Fibroblast of lung (primary cell): ENCODE data around the gene INVS. TPM values are rescaled to one million over a fixed set of nuclear protein-coding genes. Genes with fewer than 3 reads are reported as not detected.

Experiments
- DNase-seq, 2 donors: peaks; one replicate each; pipeline versions ENCODE4 v3.0.0 to v3.0.0-alpha.2; 2010; ENCODE audit warnings: low read depth in 2 of 2
- H2AFZ ChIP-seq: 2 replicates; pipeline ENCODE4 v1.5.1; 2012; ENCODE audit warnings: low read length, control low read depth, inconsistent platforms
- H3K27ac ChIP-seq: 2 replicates; pipeline ENCODE4 v1.5.1; 2011; ENCODE audit warnings: low read length, control low read depth; ENCODE audit not compliant: insufficient read depth
- H3K27me3 ChIP-seq: 2 replicates; pipeline ENCODE4 v1.5.1; 2011; ENCODE audit warnings: mild to moderate bottlenecking, low read length; ENCODE audit not compliant: control insufficient read depth, insufficient read depth
- H3K36me3 ChIP-seq: 2 replicates; pipeline ENCODE4 v1.5.1; 2011; ENCODE audit warnings: low read length; ENCODE audit not compliant: control insufficient read depth, insufficient read depth
- H3K4me1 ChIP-seq: 2 replicates; pipeline ENCODE4 v1.5.1; 2011; ENCODE audit warnings: low read length; ENCODE audit not compliant: control insufficient read depth, insufficient read depth; ENCODE audit errors: extremely low read depth
- H3K4me2 ChIP-seq: 2 replicates; pipeline ENCODE4 v1.5.1; 2011; ENCODE audit warnings: low read length, control low read depth; ENCODE audit not compliant: insufficient read depth; ENCODE audit errors: extremely low read depth
- H3K4me3 ChIP-seq, 4 experiments: fragments of 200-600 bp in 1 of 4; sonication (generic) in 1 of 4; replicated peaks in 1 of 4; 2 replicates each; pipeline ENCODE4 v1.5.1; 2011 to 2016; ENCODE audit warnings: low read length in 4 of 4, low read depth in 3 of 4, mild to moderate bottlenecking in 3 of 4, control low read depth in 2 of 4, inconsistent platforms in 1 of 4, mixed read lengths in 1 of 4; ENCODE audit not compliant: insufficient read depth in 1 of 4; ENCODE audit errors: control extremely low read depth in 1 of 4
- H3K79me2 ChIP-seq: 2 replicates; pipeline ENCODE4 v1.5.1; 2012; ENCODE audit warnings: mild to moderate bottlenecking, low read length, inconsistent platforms; ENCODE audit not compliant: control insufficient read depth, insufficient read depth
- H3K9ac ChIP-seq: 2 replicates; pipeline ENCODE4 v1.5.1; 2011; ENCODE audit warnings: mild to moderate bottlenecking, low read length, control low read depth; ENCODE audit not compliant: insufficient read depth
- H3K9me3 ChIP-seq: 2 replicates; pipeline ENCODE4 v1.5.1; 2012; ENCODE audit warnings: low read depth, low read length; ENCODE audit not compliant: control insufficient read depth, insufficient read depth
- H4K20me1 ChIP-seq: 2 replicates; pipeline ENCODE4 v1.5.1; 2011; ENCODE audit warnings: low read length; ENCODE audit not compliant: control insufficient read depth, insufficient read depth; ENCODE audit errors: extremely low read depth
- EZH2 ChIP-seq: IDR thresholded peaks from 2 replicates; pipeline ENCODE4 v1.5.1; 2012; ENCODE audit warnings: low read length, control low read depth, mild to moderate bottlenecking; ENCODE audit errors: missing control alignments
- polyA plus RNA-seq, 2 donors: library from polyadenylated mRNA; depleted of rRNA in 1 of 2; stranded (reverse) in 1 of 2; unstranded in 1 of 2; fragments of >200 nt; gene quantifications; 2 replicates each; pipeline ENCODE4 v1.2.1, GENCODE V29; 2011 to 2012; ENCODE audit warnings: missing spikeins in 1 of 2
- total RNA-seq: library from RNA; depleted of rRNA; stranded (reverse); fragments of >200 nt; gene quantifications from 2 replicates; pipeline ENCODE4 v1.2.1, GENCODE V29; 2014
- TF ChIP-seq, protein P1 (sequence below), 2 donors: IDR thresholded peaks in 1 of 2; conservative IDR thresholded peaks in 1 of 2; 1 replicate in 1 of 2; 2 replicates in 1 of 2; pipeline ENCODE4 v1.5.1; 2011 to 2012; ENCODE audit warnings: low read length in 2 of 2, control low read depth in 1 of 2, inconsistent platforms in 1 of 2, low read depth in 1 of 2, mild to moderate bottlenecking in 1 of 2

INVS gene
- total and polyA plus RNA-seq, 2 donors (not counting 1 experiment from before 2014, with no cell fraction given) = 13.1 to 45.4 TPM

DNA sequence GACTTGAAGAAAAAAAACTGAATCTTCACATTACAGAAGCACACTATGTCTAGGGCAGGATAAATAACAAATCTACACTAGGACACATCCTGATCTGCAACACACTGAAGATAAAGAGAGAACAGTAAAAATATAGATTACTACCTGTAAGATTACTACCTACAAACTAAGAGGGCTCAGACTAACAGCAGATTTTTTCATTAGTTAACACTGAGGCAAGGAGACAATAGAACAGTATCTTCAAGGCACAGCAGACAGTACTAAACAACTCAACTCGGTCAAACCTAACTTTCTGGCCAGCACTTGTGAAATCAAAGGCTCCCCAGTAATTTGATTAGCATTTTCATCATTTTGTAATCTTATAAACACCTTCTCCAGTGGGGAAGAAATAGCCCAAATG lies 207.2 kb downstream of the INVS start:
- Histone ChIP-seq H2AFZ (no peak overlapping the region), H3K4me1 (no peaks in the 10 kb centered on the region), H3K4me2 (no peak overlapping the region), H3K9me3 (no peaks in the 10 kb centered on the region), H4K20me1 (no peaks in the 10 kb centered on the region), H3K9ac (no peak overlapping the region), H3K4me3 (no peak overlapping the region), H3K79me2 (no peaks in the 10 kb centered on the region), H3K27me3 (no peaks in the 10 kb centered on the region), H3K27ac (no peak overlapping the region), H3K36me3 (peaks cover 5% of the 10 kb centered on the region)
- no peak for DNase-seq
- TF ChIP-seq EZH2 = no peak
- TF ChIP-seq, protein P1, sequence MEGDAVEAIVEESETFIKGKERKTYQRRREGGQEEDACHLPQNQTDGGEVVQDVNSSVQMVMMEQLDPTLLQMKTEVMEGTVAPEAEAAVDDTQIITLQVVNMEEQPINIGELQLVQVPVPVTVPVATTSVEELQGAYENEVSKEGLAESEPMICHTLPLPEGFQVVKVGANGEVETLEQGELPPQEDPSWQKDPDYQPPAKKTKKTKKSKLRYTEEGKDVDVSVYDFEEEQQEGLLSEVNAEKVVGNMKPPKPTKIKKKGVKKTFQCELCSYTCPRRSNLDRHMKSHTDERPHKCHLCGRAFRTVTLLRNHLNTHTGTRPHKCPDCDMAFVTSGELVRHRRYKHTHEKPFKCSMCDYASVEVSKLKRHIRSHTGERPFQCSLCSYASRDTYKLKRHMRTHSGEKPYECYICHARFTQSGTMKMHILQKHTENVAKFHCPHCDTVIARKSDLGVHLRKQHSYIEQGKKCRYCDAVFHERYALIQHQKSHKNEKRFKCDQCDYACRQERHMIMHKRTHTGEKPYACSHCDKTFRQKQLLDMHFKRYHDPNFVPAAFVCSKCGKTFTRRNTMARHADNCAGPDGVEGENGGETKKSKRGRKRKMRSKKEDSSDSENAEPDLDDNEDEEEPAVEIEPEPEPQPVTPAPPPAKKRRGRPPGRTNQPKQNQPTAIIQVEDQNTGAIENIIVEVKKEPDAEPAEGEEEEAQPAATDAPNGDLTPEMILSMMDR (conservative IDR thresholded peaks at IDR 0.05 in 1 of 2, IDR thresholded peaks at IDR 0.05 in 1 of 2; ENCODE audit: low read depth in 1 of 2, low read length in 2 of 2) = no peak

DNA sequence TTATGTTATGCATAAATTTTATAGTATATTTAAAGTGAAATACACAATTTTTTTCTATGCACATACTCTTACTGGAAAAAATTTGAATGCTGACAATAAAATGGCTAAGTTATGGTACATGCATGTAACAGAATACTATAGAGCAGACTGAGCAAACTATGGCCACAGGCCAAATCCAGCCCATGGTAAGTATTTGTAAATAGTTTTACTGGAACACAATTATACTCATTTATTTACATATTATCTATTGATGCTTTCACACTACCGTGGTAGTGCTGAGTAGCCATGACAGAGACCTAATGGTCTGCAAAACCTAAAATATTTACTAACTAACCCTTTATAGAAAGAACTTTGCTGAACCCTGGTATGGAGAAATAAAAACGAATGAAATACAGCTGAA lies 208.0 kb downstream of the INVS start:
- H3K9me3 ChIP-seq = no peaks in the 10 kb centered on the region
- no peaks in the 10 kb centered on the region for H3K4me1 ChIP-seq
- no peak overlapping the region for H3K4me2 ChIP-seq
- H3K4me3 ChIP-seq = no peak overlapping the region
- H4K20me1 ChIP-seq = no peaks in the 10 kb centered on the region
- peaks cover 3% of the 10 kb centered on the region for H3K36me3 ChIP-seq
- H3K27ac ChIP-seq = no peak overlapping the region
- TF ChIP-seq, protein P1 (conservative IDR thresholded peaks at IDR 0.05 in 1 of 2, IDR thresholded peaks at IDR 0.05 in 1 of 2; ENCODE audit: low read depth in 1 of 2, low read length in 2 of 2) = no peak
- TF ChIP-seq EZH2 = no peak
- no peaks in the 10 kb centered on the region for H3K79me2 ChIP-seq
- no peak overlapping the region for H3K9ac ChIP-seq
- no peak overlapping the region for H2AFZ ChIP-seq
- no peak for DNase-seq
- no peaks in the 10 kb centered on the region for H3K27me3 ChIP-seq

DNA sequence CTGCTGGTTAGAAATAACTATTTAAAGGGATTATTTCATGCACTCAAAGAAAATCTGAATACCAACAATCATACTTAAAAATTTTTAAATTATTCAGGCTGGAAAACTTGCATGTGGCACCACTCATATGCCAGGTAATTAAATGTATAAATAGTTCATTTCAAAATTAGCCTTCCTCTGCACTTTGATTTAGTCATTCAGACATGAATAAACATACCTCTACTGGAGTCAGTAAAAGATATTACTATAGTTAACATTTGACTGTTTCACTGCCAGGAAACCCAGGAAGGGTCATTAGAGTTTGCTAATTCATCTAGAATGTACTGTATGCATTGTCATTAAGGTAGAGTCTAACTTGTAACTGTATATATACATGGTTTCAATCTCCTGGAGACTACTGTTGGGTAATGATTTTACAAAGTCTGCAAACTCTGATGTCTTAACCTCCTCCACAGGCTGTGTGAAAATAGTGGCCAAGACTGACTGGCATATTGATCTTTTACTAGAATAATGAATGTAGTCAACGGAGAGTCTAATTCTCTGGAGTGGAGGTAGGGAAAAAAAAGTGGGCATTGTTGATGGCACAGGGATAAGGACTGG lies 210.0 kb downstream of the INVS start:
- Histone ChIP-seq H3K4me3 (no peak overlapping the region), H3K4me2 (no peak overlapping the region), H3K79me2 (no peaks in the 10 kb centered on the region), H3K9ac (no peak overlapping the region), H3K9me3 (no peaks in the 10 kb centered on the region), H2AFZ (no peak overlapping the region), H3K4me1 (no peaks in the 10 kb centered on the region), H3K36me3 (no peaks in the 10 kb centered on the region), H3K27me3 (no peaks in the 10 kb centered on the region), H4K20me1 (no peaks in the 10 kb centered on the region), H3K27ac (peak overlapping the region; percentile 16)
- DNase-seq = peak; percentile 11 to 19
- TF ChIP-seq, protein P1 (conservative IDR thresholded peaks at IDR 0.05 in 1 of 2, IDR thresholded peaks at IDR 0.05 in 1 of 2; ENCODE audit: low read depth in 1 of 2, low read length in 2 of 2) = no peak
- no peak for TF ChIP-seq EZH2
